Stimulated activated CD8-positive, alpha-beta memory T cell treated with anti-CD3 and anti-CD28 coated beads, Interleukin-15, amount 100 ng/mL, for 1 hour (primary cell): Measurements from ENCODE around the gene SBF2.
"Not testable (repeated sequence)": the region's sequence is repeated elsewhere in the genome, so short reads cannot be mapped to it uniquely, and the experiment has no call there.

Experiments
- DNase-seq: peaks from one replicate; pipeline ENCODE4 v3.0.0-alpha.2; 2020; ENCODE audit warnings: low read depth

SBF2 gene

GRCh38 chr11:10051868-10052586, 242.0 kb downstream of the SBF2 start:
- no peak for DNase-seq

- DNase-seq, result no peak
Measured at GRCh38 chr11:10050561-10050960, 243.5 kb downstream of the SBF2 start.

- no peak for DNase-seq
Measured at GRCh38 chr11:10049756-10050155, 244.3 kb downstream of the SBF2 start.

- DNase-seq, result no peak
Measured at GRCh38 chr11:10048350-10048749, 245.7 kb downstream of the SBF2 start.

GRCh38 chr11:10044618-10045017, 249.4 kb downstream of the SBF2 start:
- DNase-seq, result no peak

GRCh38 chr11:10042699-10043098, 251.3 kb downstream of the SBF2 start:
- DNase-seq, result no peak

GRCh38 chr11:10041748-10042446, 252.1 kb downstream of the SBF2 start:
- no peak for DNase-seq

GRCh38 chr11:10041332-10041731, 252.7 kb downstream of the SBF2 start:
- DNase-seq, result no peak

- DNase-seq, result no peak
Measured at GRCh38 chr11:10038521-10039302, 255.3 kb downstream of the SBF2 start.

GRCh38 chr11:10035932-10036331, 258.1 kb downstream of the SBF2 start:
- DNase-seq, result not testable (repeated sequence)

- no peak for DNase-seq
Measured at GRCh38 chr11:10032935-10033334, 261.1 kb downstream of the SBF2 start.

GRCh38 chr11:10030122-10030490, 263.9 kb downstream of the SBF2 start:
- DNase-seq, result no peak

- DNase-seq, result no peak
Measured at GRCh38 chr11:10029386-10030121, 264.5 kb downstream of the SBF2 start.

GRCh38 chr11:10026514-10026913, 267.5 kb downstream of the SBF2 start:
- DNase-seq, result no peak

GRCh38 chr11:10023212-10023611, 270.8 kb downstream of the SBF2 start:
- no peak for DNase-seq

- no peak for DNase-seq
Measured at GRCh38 chr11:10022764-10023163, 271.3 kb downstream of the SBF2 start.

- DNase-seq, result no peak
Measured at GRCh38 chr11:10021563-10021962, 272.5 kb downstream of the SBF2 start.

- DNase-seq, result no peak
Measured at GRCh38 chr11:10019906-10020682, 273.9 kb downstream of the SBF2 start.

- no peak for DNase-seq
Measured at GRCh38 chr11:10017911-10018310, 276.1 kb downstream of the SBF2 start.

- DNase-seq, result no peak
Measured at GRCh38 chr11:10017050-10017449, 277.0 kb downstream of the SBF2 start.

GRCh38 chr11:10012068-10012467, 282.0 kb downstream of the SBF2 start:
- DNase-seq, result no peak
